NCI-H2029 (cell line): ENCODE measurements around the gene FBXL19.
A peak's percentile ranks its signal among the peaks of the same experiment; 100 is the strongest.

Source experiments
- DNase-seq: peaks from one replicate; lab custom pipeline; 2025; lab: John Stamatoyannopoulos, UW

The FBXL19 gene

GRCh38 chr16:30986129-30986991, 63.0 kb downstream of the FBXL19 start:
- no peak for DNase-seq

DNA sequence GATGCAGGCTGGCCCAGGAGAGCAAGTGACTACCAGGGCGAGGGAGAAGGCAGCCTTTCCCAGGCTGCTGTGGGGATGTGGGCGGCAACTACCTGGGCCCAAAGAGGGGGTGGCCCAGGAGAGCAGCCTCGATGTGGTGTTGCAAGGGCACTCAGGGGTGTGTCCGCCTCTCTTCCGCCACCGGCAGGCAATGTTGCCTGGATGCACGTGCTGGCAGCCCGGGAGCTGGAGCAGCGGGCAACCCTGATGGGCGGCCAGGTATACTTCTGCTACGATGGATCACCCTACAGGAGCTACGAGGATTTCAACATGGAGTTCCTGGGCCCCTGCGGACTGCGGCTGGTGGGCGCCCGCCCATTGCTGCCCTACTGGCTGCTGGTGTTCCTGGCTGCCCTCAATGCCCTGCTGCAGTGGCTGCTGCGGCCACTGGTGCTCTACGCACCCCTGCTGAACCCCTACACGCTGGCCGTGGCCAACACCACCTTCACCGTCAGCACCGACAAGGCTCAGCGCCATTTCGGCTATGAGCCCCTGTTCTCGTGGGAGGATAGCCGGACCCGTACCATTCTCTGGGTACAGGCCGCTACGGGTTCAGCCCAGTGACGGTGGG, 64.3 kb downstream of the FBXL19 start:
- DNase-seq: no peak

GRCh38 chr16:30989469-30990047, 66.2 kb downstream of the FBXL19 start:
- DNase-seq: no peak

GRCh38 chr16:30990105-30990504, 66.7 kb downstream of the FBXL19 start:
- no peak for DNase-seq

DNA sequence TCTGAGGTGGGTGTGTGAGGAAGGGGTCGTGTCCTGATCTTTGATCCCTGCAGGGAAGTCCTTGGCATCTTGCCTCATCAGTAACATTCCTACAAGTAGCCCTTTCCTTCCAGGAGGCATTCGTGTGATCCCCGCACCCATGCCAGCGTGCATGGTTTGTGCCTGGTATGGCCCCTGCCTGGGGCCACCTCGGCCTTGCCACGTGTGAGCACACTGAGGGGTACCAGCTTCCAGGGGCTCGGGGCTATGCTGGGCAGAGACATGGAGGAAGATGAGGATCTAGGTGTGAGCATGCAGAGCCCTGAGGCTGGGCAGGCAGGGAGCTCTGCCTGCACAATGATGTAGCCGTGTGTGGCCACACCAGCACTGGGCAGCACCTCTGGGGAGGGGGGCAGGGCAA, 67.7 kb downstream of the FBXL19 start:
- DNase-seq: no peak

DNA sequence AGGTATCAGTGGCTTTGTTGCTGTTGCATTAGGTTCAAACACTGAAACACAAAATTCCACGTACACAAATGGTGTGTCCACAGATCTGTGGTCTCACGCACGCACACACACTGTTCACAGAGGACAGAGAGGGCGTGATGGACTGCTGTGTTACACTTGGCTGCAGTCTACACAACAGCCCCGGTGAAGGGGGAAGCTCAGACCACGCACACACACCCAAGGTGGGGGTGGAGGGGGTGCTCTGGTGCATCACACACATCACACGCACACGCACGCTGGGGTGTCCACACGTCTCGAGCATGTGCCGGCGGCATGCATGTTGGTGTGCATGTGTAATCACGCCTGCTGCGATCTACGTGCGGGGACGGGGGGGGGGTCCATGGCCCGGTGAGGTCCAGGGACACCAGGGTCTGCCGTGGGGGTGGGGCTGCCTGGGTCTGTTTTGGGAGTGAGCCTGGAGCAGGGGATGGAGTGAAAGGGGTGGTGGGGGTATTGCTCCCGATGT, 69.0 kb downstream of the FBXL19 start:
- DNase-seq: no peak

- no peak for DNase-seq
Observed at GRCh38 chr16:30992931-30993816, 69.8 kb downstream of the FBXL19 start.

- DNase-seq: no peak
Observed at GRCh38 chr16:30995927-30996323, 72.6 kb downstream of the FBXL19 start.

DNA sequence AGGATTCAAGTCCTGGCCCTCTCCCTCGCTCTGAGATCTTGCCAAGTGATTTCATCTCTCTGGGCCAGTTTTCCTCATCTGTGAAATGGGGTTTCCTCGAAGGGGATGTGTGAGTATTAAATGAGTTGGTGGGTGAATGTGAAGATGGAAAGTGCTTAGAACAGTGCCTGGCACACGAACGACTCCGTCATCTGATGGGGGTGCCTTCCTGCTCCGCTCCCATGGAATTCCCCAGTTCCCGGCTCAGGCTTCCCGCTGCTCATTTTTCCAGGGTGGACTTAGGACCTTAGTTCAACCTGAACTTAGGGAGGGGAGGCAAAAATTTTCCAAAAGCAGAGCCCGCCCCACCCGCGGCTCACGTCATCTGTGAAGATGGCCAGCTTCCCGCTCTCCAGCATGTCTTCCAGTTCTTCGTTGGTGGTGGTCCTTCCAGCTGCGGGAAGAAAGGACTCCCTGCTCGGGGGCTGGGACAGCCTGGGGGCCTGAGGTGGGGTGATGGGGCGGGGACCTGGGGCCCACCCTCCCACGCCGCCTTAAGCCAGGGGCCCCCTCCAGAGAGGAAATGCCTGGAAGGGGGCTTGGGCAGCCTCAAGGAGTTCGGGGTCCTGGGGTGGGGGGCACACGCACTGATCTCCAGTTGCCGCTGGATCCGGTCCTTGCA, 73.1 kb downstream of the FBXL19 start:
- DNase-seq: no peak

- DNase-seq: peak; percentile 36
Observed at GRCh38 chr16:30996985-30997724, 73.8 kb downstream of the FBXL19 start.

GRCh38 chr16:30997725-30998711, 74.6 kb downstream of the FBXL19 start:
- no peak for DNase-seq
